Activated T-cell treated with anti-CD3 and anti-CD28 coated beads, Interleukin-2, amount 50 U/mL, for 4 hours (primary cell): ENCODE data around the gene MED28. TPM values are rescaled to one million over a fixed set of nuclear protein-coding genes. Genes with fewer than 3 reads are reported as not detected.
A peak's percentile ranks its signal among the peaks of the same experiment; 100 is the strongest.
"Not testable (repeated sequence)": the region's sequence is repeated elsewhere in the genome, so short reads cannot be mapped to it uniquely, and the experiment has no call there.

ENCODE experiments used
- ATAC-seq, 2 donors: fragments of 200-7000 bp; cut with Tn5 transposase; one replicate each; pipeline ENCODE4 v1.10.0; 2021
- DNase-seq: peaks from one replicate; pipeline ENCODE4 v3.0.0-alpha.2; 2020
- H3K27me3 Mint-ChIP-seq: one replicate; pipeline ENCODE4 v1.8.0; 2021; ENCODE audit warnings: low read depth, mixed read lengths
- H3K36me3 Mint-ChIP-seq: one replicate; pipeline ENCODE4 v1.8.0; 2022; ENCODE audit warnings: mixed read lengths; ENCODE audit not compliant: insufficient read depth
- H3K4me1 Mint-ChIP-seq: one replicate; pipeline ENCODE4 v1.8.0; 2021; ENCODE audit warnings: low read depth, mixed read lengths
- H3K4me3 Mint-ChIP-seq: one replicate; pipeline ENCODE4 v1.8.0; 2021; ENCODE audit warnings: mild to moderate bottlenecking, moderate library complexity, mixed read lengths
- H3K9me3 Mint-ChIP-seq: one replicate; pipeline ENCODE4 v1.8.0; 2021; ENCODE audit warnings: mixed read lengths
- total RNA-seq, 3 donors: library from RNA; stranded (reverse); gene quantifications; one replicate each; pipeline ENCODE4 v1.2.1, GENCODE V29; 2021

MED28 gene, protein sequence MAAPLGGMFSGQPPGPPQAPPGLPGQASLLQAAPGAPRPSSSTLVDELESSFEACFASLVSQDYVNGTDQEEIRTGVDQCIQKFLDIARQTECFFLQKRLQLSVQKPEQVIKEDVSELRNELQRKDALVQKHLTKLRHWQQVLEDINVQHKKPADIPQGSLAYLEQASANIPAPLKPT
- 10 to 100 TPM; 56.9 to 60.8 (median 60.2) TPM for total RNA-seq

DNA sequence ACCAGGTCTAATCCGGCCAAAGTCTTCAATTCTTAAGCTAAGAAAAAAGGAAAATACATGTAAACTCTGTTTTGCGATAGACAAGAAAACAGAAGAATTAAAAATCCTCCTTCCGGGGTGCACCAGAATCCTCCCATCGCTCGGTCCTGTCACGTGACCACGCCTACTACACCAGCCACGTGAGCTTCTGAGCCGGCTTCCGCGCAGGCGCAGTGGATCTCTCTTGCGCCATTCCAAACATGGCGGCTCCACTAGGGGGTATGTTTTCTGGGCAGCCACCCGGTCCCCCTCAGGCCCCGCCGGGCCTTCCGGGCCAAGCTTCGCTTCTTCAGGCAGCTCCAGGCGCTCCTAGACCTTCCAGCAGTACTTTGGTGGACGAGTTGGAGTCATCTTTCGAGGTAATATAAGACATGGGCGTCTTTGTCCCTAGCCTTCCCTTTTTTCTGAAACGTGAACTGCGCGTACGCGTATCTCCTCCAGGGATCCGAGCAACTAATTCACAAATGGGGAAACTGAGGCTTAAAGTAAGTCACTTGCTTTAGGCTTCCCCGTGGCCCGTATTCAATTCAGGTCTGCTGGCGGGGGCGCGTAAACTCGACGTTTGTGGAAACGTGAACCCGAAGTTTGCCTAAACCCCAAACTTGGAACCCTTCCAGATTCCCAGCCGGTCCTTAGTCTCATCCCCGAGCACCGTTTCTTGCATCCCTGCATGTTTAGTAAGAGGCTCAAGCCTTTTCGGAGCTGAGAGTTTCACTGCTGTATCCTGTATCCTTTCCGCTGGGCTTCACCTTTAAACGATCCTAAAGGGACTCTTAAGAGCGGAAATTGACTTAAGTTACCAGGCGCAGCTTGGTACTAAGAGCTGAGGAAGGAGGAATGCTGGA lies at the start of gene MED28:
TSS of gene MED28 (plus strand) at position 226 of the 884 bp plus-strand sequence. CDS start at position 240, 14 bp downstream.
- peak within 1 kb of the TSS; percentile 97 for H3K4me3 Mint-ChIP-seq
- no peaks in the 10 kb centered on the region for H3K9me3 Mint-ChIP-seq
- DNase-seq (peak; percentile 95), ATAC-seq (peak; percentile 89 to 93)
- H3K27me3 Mint-ChIP-seq = no peaks in the 10 kb centered on the region
- H3K36me3 Mint-ChIP-seq = peaks cover 17% of the 10 kb centered on the region
- peaks cover 38% of the 10 kb centered on the region for H3K4me1 Mint-ChIP-seq

GRCh38 chr4:17565846-17566245 lies 48.6 kb upstream of the MED28 start:
- ATAC-seq = no peak
- Mint-ChIP-seq H3K4me3 (no peak overlapping the region), H3K4me1 (no peaks in the 10 kb centered on the region), H3K27me3 (no peaks in the 10 kb centered on the region), H3K36me3 (no peaks in the 10 kb centered on the region), H3K9me3 (no peaks in the 10 kb centered on the region)
- DNase-seq = no peak

- DNase-seq (no peak), ATAC-seq (no peak)
- Mint-ChIP-seq H3K27me3 (no peaks in the 10 kb centered on the region), H3K4me1 (no peaks in the 10 kb centered on the region), H3K4me3 (no peak overlapping the region), H3K36me3 (no peaks in the 10 kb centered on the region), H3K9me3 (no peaks in the 10 kb centered on the region)
These were observed 47.2 kb upstream of the MED28 start for GRCh38 chr4:17567271-17567670.

GRCh38 chr4:17574206-17574605 lies 40.2 kb upstream of the MED28 start:
- Mint-ChIP-seq H3K4me3 (peak overlapping the region; percentile 45), H3K9me3 (no peaks in the 10 kb centered on the region), H3K4me1 (peaks cover 14% of the 10 kb centered on the region), H3K27me3 (no peaks in the 10 kb centered on the region), H3K36me3 (no peaks in the 10 kb centered on the region)
- DNase-seq (no peak), ATAC-seq (no peak)

GRCh38 chr4:17575177-17575576 lies 39.3 kb upstream of the MED28 start:
- peaks cover 21% of the 10 kb centered on the region for H3K4me1 Mint-ChIP-seq
- not testable (repeated sequence) for DNase-seq, H3K27me3 Mint-ChIP-seq, H3K4me3 Mint-ChIP-seq, ATAC-seq, H3K36me3 Mint-ChIP-seq, H3K9me3 Mint-ChIP-seq

DNA sequence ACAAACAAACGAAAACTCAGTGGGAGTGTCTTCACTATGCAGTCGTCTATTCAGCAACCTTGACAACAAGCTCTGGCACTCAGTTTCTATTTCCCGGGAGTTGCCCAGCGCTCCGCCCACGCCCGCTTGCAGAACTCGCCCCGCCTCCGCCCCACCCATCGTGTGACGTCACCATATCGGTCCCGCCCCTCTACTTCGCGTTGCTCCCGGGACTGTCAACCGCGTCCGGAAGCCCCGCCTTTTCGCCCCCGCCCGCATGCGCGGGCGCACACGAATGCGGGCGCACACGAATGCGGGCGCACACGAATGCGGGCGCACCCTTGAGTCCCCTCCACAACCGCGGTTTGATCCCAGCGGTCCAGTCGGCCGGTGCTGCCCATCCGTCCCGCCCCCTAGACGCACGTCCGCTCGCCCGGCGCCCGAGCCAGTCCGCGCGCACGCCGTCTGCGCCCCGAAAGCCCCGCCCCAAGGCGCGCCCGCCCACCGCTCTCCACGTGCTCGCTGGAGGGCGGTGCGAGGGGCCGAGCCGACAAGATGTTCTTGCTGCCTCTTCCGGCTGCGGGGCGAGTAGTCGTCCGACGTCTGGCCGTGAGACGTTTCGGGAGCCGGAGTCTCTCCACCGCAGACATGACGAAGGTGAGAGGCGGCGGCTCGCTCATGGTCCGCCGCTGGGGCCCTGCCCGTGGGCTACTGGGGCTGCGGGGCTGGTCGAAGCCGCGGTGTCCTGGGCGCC lies 37.3 kb upstream of the MED28 start, which contains the start of gene LAP3:
TSS of gene LAP3 (plus strand) at position 267 of the 733 bp plus-strand sequence. CDS start at position 535, 268 bp downstream.
- Mint-ChIP-seq H3K4me3 (peak within 1 kb of the TSS; percentile 91), H3K27me3 (no peaks in the 10 kb centered on the region), H3K4me1 (peaks cover 23% of the 10 kb centered on the region), H3K9me3 (no peaks in the 10 kb centered on the region), H3K36me3 (peaks cover 17% of the 10 kb centered on the region)
- peak; percentile 91 to 93 for ATAC-seq
- DNase-seq = peak; percentile 99

GRCh38 chr4:17577665-17578481 lies 36.6 kb upstream of the MED28 start:
- Mint-ChIP-seq H3K36me3 (peaks cover 17% of the 10 kb centered on the region), H3K27me3 (no peaks in the 10 kb centered on the region), H3K4me3 (peak overlapping the region; percentile 91), H3K9me3 (no peaks in the 10 kb centered on the region), H3K4me1 (peaks cover 23% of the 10 kb centered on the region)
- DNase-seq (peak; percentile 17), ATAC-seq (peak; percentile 4 to 7)

- no peak for DNase-seq
- Mint-ChIP-seq H3K4me3 (peak overlapping the region; percentile 91), H3K4me1 (peaks cover 23% of the 10 kb centered on the region), H3K36me3 (peaks cover 17% of the 10 kb centered on the region), H3K27me3 (no peaks in the 10 kb centered on the region), H3K9me3 (no peaks in the 10 kb centered on the region)
- ATAC-seq = no peak
These were observed 36.0 kb upstream of the MED28 start for GRCh38 chr4:17578482-17578891.

DNA sequence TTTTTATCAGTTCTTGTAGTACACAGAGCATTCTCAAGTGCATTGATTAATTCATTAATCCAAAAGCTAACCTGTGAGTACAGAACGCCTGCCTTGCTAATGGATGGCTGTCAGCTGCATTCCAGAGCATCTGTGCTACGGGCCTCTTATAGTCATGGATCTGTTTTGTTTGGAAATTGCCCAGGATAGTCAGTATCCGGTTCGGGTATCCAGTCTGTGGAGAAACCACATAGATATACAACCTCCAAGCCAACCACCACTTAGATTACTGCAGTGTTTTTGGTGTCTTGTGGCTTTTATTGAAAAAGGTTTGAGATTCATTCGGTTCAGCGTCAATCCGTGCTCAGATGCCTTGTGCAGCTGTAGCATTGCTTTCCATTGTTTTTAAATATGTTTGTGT lies 33.5 kb upstream of the MED28 start:
- H3K36me3 Mint-ChIP-seq = peaks cover 29% of the 10 kb centered on the region
- no peak overlapping the region for H3K4me3 Mint-ChIP-seq
- H3K9me3 Mint-ChIP-seq = no peaks in the 10 kb centered on the region
- H3K27me3 Mint-ChIP-seq = no peaks in the 10 kb centered on the region
- H3K4me1 Mint-ChIP-seq = peaks cover 23% of the 10 kb centered on the region
- ATAC-seq (no peak), DNase-seq (no peak)

DNA sequence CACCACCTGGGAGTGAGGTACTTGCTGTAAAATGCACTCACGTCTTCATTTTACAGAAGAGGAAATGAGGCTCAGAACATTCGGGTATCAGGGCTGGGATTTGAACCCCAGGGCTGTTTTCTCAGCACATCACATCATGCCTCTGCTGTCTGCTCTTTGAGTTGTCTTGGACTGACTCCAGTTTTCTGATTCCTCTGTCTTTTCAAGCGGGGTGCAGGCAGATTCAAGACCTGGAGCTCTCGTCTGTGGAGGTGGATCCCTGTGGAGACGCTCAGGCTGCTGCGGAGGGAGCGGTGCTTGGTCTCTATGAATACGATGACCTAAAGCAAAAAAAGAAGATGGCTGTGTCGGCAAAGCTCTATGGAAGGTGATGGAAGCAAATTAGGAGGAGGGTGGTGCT lies 31.2 kb upstream of the MED28 start:
- Mint-ChIP-seq H3K4me3 (no peak overlapping the region), H3K36me3 (peaks cover 43% of the 10 kb centered on the region), H3K27me3 (no peaks in the 10 kb centered on the region), H3K4me1 (peaks cover 19% of the 10 kb centered on the region), H3K9me3 (no peaks in the 10 kb centered on the region)
- ATAC-seq (no peak), DNase-seq (no peak)

DNA sequence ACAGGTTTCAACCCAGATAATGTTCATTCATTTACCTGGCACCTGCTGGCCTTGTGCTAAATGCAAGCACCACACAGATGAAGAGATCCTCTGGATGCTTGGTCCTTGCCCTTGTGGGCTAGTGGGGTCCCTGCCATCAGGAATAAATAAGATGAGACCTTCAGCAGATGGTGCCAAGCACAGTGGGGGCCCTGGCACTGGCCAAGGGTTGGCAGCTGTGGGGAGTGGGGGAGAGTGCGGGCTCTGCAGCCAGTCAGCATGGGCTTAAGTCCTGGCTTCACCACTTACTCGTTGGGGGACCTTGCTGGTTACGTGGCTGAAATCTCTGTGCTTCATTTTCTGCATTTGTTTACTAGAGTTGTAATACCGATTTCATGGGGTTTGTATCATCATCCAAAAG lies 30.5 kb upstream of the MED28 start:
- no peak for DNase-seq
- Mint-ChIP-seq H3K9me3 (no peaks in the 10 kb centered on the region), H3K4me3 (no peak overlapping the region), H3K27me3 (no peaks in the 10 kb centered on the region), H3K36me3 (peaks cover 46% of the 10 kb centered on the region), H3K4me1 (peaks cover 12% of the 10 kb centered on the region)
- ATAC-seq = no peak

DNA sequence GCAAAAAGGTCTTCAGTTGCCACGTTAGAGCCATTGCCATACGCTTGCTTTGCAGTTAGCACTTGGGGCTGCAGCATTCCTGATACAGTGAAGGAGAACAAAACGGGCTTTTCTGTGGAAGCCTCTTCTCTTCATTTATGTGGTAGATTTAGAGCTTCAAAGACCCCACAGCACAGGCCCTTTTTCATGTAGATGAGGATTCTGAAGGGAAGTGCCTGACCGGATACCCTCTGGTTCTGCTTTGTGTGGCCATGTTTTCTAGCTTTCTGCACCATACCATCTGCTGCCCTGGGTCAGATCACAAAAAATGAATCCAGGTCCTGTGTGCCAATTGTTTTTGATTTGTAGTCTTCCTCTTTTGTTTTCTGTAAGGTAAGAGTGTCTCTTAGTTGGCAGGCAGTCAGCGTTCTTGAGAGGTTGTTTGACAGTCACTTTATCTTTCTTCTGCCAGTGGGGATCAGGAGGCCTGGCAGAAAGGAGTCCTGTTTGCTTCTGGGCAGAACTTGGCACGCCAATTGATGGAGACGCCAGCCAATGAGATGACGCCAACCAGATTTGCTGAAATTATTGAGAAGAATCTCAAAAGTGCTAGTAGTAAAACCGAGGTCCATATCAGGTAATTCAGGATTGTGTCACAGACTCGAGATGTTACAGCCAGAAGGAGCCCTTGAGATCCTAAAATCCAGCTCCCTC lies 29.8 kb upstream of the MED28 start:
- peaks cover 47% of the 10 kb centered on the region for H3K36me3 Mint-ChIP-seq
- H3K9me3 Mint-ChIP-seq = no peaks in the 10 kb centered on the region
- DNase-seq (no peak), ATAC-seq (no peak)
- no peaks in the 10 kb centered on the region for H3K27me3 Mint-ChIP-seq
- no peak overlapping the region for H3K4me3 Mint-ChIP-seq
- H3K4me1 Mint-ChIP-seq = peaks cover 5% of the 10 kb centered on the region

DNA sequence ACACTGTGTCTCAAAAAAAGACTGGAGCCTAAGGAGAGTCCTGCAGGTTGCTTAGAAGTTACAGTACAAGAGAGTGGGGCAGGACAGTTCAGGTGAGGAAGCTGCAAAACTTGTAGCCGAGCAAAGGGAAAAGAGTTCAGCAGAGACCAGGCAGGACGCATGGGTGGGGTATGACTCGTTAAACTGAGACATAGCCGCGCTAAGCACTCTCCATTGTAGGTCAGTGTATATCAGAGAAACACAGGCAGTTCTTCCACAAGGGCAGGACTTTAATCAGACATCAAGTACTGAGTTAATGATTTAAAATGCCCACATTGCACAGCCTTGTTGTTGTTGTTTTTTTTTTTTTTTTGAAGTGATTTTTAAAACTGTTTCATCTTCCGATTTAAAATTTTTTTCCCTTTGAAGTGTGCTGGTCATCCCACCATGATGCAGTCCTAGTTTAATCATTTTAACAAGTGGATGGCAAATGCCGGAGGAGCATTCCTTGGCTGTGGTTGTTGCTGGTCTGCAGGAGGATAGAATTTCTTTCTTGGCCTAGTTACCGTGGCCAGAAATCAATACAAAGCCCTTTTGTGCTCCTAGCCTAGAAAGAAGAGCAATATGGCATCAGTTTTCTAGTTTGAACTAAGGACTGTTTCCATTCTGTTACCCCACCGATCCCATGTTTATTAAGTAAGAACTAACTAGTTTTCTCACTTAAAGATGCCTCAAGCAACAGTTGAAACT lies 27.2 kb upstream of the MED28 start:
- ATAC-seq = peak in 1 of 2 donors; percentile 27
- peaks cover 4% of the 10 kb centered on the region for H3K4me1 Mint-ChIP-seq
- no peaks in the 10 kb centered on the region for H3K9me3 Mint-ChIP-seq

More for the DNA sequence above, 27.2 kb upstream of the MED28 start:
- no peak for DNase-seq
- peaks cover 43% of the 10 kb centered on the region for H3K36me3 Mint-ChIP-seq
- H3K27me3 Mint-ChIP-seq = no peaks in the 10 kb centered on the region
- H3K4me3 Mint-ChIP-seq = no peak overlapping the region
